HepG2 (cell line): Measurements from ENCODE around the gene STIP1. TPM values are rescaled to one million over a fixed set of nuclear protein-coding genes. Genes with fewer than 3 reads are reported as not detected.
A peak's percentile ranks its signal among the peaks of the same experiment; 100 is the strongest.

Experiments used
- EED ChIP-seq: sonication (generic); formaldehyde crosslinking; IDR thresholded peaks from 2 replicates; pipeline ENCODE4 v1.5.0; 2020; ENCODE audit warnings: mild to moderate bottlenecking, missing genetic modification reagents
- GATA4 ChIP-seq: sonication (generic); IDR thresholded peaks from 2 replicates; pipeline ENCODE4 v1.6.1; 2016; ENCODE audit warnings: antibody characterized with exemption, low read depth, borderline replicate concordance
- KLF12 ChIP-seq: sonication (generic); formaldehyde crosslinking; IDR thresholded peaks from 2 replicates; pipeline ENCODE4 v1.4.0; 2020; ENCODE audit warnings: missing genetic modification reagents, borderline replicate concordance
- MEF2D ChIP-seq: sonication (generic); formaldehyde crosslinking; IDR thresholded peaks from 2 replicates; pipeline ENCODE4 v1.5.1; 2020; ENCODE audit warnings: mild to moderate bottlenecking, missing genetic modification reagents
- MTF2 ChIP-seq: sonication (generic); formaldehyde crosslinking; IDR thresholded peaks from 2 replicates; pipeline ENCODE4 v1.5.0; 2020; ENCODE audit warnings: missing genetic modification reagents, borderline replicate concordance
- NFKBIZ ChIP-seq: IDR thresholded peaks from 2 replicates; pipeline ENCODE4 v1.6.1; 2018; ENCODE audit warnings: missing genetic modification reagents, missing compliant biosample characterization
- NPAS2 ChIP-seq: sonication (generic); formaldehyde crosslinking; IDR thresholded peaks from 2 replicates; pipeline ENCODE4 v1.8.0; 2022; ENCODE audit warnings: mild to moderate bottlenecking, missing genetic modification reagents, borderline replicate concordance
- RBFOX2 ChIP-seq: fragments of 200-400 bp; formaldehyde crosslinking; IDR thresholded peaks from 2 replicates; pipeline ENCODE4 v1.6.1; 2017; ENCODE audit warnings: low read depth, mild to moderate bottlenecking, low read length
- SMYD3 ChIP-seq: sonication (generic); formaldehyde crosslinking; IDR thresholded peaks from 2 replicates; pipeline ENCODE4 v1.8.1; 2023; ENCODE audit warnings: mild to moderate bottlenecking, missing genetic modification reagents
- ZFP1 ChIP-seq: IDR thresholded peaks from 2 replicates; pipeline ENCODE4 v1.6.1; 2016
- ZFP62 ChIP-seq: sonication (generic); formaldehyde crosslinking; IDR thresholded peaks from 2 replicates; pipeline ENCODE4 v1.4.0; 2020; ENCODE audit warnings: missing genetic modification reagents
- ZNF143 ChIP-seq: sonication (generic); formaldehyde crosslinking; IDR thresholded peaks from 2 replicates; pipeline ENCODE4 v1.4.0; 2020; ENCODE audit warnings: missing genetic modification reagents
- ZNF282 ChIP-seq: fragments of 450-650 bp; IDR thresholded peaks from 2 replicates; pipeline ENCODE4 v1.6.1; 2018; ENCODE audit not compliant: partially characterized antibody
- ZNF550 ChIP-seq: sonication (generic); formaldehyde crosslinking; IDR thresholded peaks from 2 replicates; pipeline ENCODE4 v1.4.0; 2020; ENCODE audit warnings: mild to moderate bottlenecking, missing genetic modification reagents, borderline replicate concordance
- ZNF557 ChIP-seq: sonication (generic); formaldehyde crosslinking; IDR thresholded peaks from 2 replicates; pipeline ENCODE4 v1.4.0; 2020; ENCODE audit warnings: missing genetic modification reagents
- ZNF616 ChIP-seq: sonication (generic); formaldehyde crosslinking; IDR thresholded peaks from 2 replicates; pipeline ENCODE4 v1.5.0; 2020; ENCODE audit warnings: low read depth, mild to moderate bottlenecking, missing genetic modification reagents
- ZSCAN30 ChIP-seq: sonication (generic); formaldehyde crosslinking; IDR thresholded peaks from 2 replicates; pipeline ENCODE4 v1.5.0; 2020; ENCODE audit warnings: mild to moderate bottlenecking, missing genetic modification reagents
- ZSCAN31 ChIP-seq: sonication (generic); formaldehyde crosslinking; IDR thresholded peaks from 2 replicates; pipeline ENCODE4 v1.5.0; 2020; ENCODE audit warnings: low read depth, mild to moderate bottlenecking, missing genetic modification reagents
- polyA plus RNA-seq, 8 experiments: library from polyadenylated mRNA; depleted of rRNA in 3 of 8; stranded (reverse) in 7 of 8; unstranded in 1 of 8; fragments of >200 nt; fragmentation: Illumina TruSeq in 4 of 8; extraction: Trizol in 4 of 8; gene quantifications; 2 replicates each; pipeline versions ENCODE4 v1.2.1 to v1.2.3, GENCODE V29; 2011 to 2016; ENCODE audit warnings: low read depth in 4 of 8, missing spikeins in 1 of 8, mixed read lengths in 1 of 8; ENCODE audit not compliant: insufficient read depth in 1 of 8
- total RNA-seq, 5 experiments: library from RNA; depleted of rRNA; stranded (reverse); fragments of >200 nt; fragmentation: Illumina TruSeq; extraction: Trizol; gene quantifications; 2 replicates each; pipeline ENCODE4 v1.2.3, GENCODE V29; 2016; ENCODE audit warnings: low read depth in 1 of 5
- TF ChIP-seq, protein P1 (sequence below): sonication (generic); formaldehyde crosslinking; IDR thresholded peaks from 2 replicates; pipeline ENCODE4 v1.8.1; 2023; ENCODE audit warnings: mild to moderate bottlenecking, moderate library complexity, missing genetic modification reagents
- TF ChIP-seq, protein P2 (sequence below): conservative IDR thresholded peaks from 2 replicates; pipeline ENCODE4 v1.6.1; 2018; ENCODE audit warnings: missing genetic modification reagents
- TF ChIP-seq, protein P3 (sequence below): sonication (generic); formaldehyde crosslinking; IDR thresholded peaks from 2 replicates; pipeline ENCODE4 v1.4.0; 2020; ENCODE audit warnings: missing genetic modification reagents
- TF ChIP-seq, protein P4 (sequence below): sonication (generic); formaldehyde crosslinking; IDR thresholded peaks from 2 replicates; pipeline ENCODE4 v1.4.0; 2020; ENCODE audit warnings: missing genetic modification reagents
- TF ChIP-seq, protein P5 (sequence below): sonication (generic); formaldehyde crosslinking; IDR thresholded peaks from 2 replicates; pipeline ENCODE4 v1.5.1; 2020; ENCODE audit warnings: mild to moderate bottlenecking, missing genetic modification reagents

STIP1 gene
- total and polyA plus RNA-seq, 2 of the 13 experiments (the other 11 are each of a cell fraction or from before 2014, with no cell fraction given), result 81.1 to 217 TPM

DNA sequence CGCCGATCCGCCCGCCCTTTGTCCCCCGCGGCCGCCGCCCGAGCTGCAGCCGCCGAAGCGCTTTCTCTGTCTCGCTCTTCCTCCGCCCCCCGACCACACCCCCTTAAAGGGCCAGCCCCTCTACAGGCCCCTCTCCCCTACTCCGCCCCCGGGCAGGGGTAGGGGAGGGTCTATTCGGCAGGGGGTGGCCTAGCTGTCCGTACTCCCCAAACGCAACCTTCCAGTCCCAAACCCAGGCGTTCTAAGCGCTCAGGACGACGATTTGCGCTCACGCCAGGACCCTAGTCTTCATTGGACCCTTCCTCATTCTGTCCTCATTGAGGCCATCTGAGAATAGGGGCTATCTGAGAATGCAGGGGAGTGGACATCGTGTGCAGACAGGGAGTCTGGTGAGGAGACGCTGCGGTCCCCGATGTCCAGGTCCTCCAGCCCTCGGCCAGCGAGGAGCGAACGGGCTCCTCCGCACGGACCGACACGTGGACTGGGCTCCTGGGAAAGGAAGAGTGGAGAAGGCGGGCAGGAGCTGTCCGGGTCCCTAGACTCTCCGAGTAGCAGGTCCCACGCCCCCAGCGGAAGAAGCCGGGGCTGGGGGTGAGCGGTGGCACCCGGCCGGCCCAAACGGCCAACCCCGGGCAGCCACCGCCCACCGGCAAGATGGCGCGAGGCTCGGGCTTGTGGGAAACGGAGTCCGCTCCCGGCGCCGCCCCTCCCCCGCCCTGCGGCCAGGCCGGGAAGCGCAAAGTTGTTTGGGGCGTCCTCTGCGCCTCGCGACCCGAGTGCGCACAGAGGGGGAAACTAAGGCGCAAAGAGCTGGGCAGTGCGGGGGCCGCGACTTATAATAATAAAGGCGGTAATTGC is 61.1 kb downstream of the STIP1 start, which contains the start of gene PPP1R14B (continued):
- TF ChIP-seq, protein P1, sequence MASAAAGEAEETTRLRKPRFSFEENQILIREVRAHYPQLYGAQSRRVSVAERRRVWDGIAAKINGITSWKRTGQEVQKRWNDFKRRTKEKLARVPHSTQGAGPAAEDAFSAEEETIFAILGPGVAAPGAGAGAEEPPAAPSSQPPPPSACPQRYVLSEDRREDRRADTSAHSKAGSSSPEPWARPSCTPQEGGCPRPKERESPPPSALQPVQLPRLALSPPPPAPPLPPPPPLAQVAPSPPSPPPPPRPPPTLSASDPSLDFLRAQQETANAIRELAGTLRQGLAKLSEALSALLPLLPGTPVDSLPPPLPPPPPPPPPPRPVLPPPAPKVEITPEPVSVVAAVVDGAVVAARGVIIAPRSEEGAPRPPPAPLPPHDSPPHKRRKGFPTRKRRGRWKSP (CRISPR knock-in tag), result peak; percentile 95
- TF ChIP-seq ZSCAN31 (CRISPR knock-in tag) (peak; percentile 86; the same call in 1 of the 2 replicates), MTF2 (CRISPR knock-in tag) (no peak), ZNF143 (peak; percentile 93), ZSCAN30 (no peak), GATA4 (no peak), ZNF557 (CRISPR knock-in tag) (no peak), EED (CRISPR knock-in tag) (no peak), ZNF550 (CRISPR knock-in tag) (0 out of 2 replicates have a peak, but pooled peaks have one; percentile 13), MEF2D (CRISPR knock-in tag) (no peak), RBFOX2 (peak; percentile 88), ZFP1 (CRISPR knock-in tag) (no peak), ZNF616 (CRISPR knock-in tag) (peak; percentile 39; the same call in 1 of the 2 replicates), ZNF282 (no peak), NPAS2 (CRISPR knock-in tag) (no peak), ZFP62 (no peak), NFKBIZ (CRISPR knock-in tag) (no peak), SMYD3 (CRISPR knock-in tag) (no peak), KLF12 (no peak; the same call in 1 of the 2 replicates)
- TF ChIP-seq, protein P2, sequence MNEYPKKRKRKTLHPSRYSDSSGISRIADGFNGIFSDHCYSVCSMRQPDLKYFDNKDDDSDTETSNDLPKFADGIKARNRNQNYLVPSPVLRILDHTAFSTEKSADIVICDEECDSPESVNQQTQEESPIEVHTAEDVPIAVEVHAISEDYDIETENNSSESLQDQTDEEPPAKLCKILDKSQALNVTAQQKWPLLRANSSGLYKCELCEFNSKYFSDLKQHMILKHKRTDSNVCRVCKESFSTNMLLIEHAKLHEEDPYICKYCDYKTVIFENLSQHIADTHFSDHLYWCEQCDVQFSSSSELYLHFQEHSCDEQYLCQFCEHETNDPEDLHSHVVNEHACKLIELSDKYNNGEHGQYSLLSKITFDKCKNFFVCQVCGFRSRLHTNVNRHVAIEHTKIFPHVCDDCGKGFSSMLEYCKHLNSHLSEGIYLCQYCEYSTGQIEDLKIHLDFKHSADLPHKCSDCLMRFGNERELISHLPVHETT (CRISPR knock-in tag), result peak; percentile 73
- TF ChIP-seq, protein P3, sequence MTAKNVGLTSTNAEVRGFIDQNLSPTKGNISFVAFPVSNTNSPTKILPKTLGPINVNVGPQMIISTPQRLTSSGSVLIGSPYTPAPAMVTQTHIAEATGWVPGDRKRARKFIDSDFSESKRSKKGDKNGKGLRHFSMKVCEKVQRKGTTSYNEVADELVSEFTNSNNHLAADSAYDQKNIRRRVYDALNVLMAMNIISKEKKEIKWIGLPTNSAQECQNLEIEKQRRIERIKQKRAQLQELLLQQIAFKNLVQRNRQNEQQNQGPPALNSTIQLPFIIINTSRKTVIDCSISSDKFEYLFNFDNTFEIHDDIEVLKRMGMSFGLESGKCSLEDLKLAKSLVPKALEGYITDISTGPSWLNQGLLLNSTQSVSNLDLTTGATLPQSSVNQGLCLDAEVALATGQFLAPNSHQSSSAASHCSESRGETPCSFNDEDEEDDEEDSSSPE (CRISPR knock-in tag), result no peak; the same call in 1 of the 2 replicates
- TF ChIP-seq, protein P4, sequence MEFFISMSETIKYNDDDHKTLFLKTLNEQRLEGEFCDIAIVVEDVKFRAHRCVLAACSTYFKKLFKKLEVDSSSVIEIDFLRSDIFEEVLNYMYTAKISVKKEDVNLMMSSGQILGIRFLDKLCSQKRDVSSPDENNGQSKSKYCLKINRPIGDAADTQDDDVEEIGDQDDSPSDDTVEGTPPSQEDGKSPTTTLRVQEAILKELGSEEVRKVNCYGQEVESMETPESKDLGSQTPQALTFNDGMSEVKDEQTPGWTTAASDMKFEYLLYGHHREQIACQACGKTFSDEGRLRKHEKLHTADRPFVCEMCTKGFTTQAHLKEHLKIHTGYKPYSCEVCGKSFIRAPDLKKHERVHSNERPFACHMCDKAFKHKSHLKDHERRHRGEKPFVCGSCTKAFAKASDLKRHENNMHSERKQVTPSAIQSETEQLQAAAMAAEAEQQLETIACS (CRISPR knock-in tag), result no peak
- TF ChIP-seq, protein P5, sequence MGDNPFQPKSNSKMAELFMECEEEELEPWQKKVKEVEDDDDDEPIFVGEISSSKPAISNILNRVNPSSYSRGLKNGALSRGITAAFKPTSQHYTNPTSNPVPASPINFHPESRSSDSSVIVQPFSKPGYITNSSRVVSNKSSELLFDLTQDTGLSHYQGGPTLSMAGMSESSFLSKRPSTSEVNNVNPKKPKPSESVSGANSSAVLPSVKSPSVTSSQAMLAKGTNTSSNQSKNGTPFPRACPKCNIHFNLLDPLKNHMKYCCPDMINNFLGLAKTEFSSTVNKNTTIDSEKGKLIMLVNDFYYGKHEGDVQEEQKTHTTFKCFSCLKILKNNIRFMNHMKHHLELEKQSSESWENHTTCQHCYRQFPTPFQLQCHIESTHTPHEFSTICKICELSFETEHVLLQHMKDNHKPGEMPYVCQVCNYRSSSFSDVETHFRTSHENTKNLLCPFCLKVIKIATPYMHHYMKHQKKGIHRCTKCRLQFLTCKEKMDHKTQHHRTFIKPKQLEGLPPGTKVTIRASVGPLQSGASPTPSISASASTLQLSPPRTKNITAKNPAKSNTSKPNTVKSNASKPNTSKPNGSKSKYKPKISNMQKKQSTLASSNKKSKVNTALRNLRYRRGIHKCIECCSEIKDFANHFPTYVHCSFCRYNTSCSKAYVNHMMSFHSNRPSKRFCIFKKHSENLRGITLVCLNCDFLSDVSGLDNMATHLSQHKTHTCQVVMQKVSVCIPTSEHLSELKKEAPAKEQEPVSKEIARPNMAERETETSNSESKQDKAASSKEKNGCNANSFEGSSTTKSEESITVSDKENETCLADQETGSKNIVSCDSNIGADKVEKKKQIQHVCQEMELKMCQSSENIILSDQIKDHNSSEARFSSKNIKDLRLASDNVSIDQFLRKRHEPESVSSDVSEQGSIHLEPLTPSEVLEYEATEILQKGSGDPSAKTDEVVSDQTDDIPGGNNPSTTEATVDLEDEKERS (CRISPR knock-in tag), result peak; percentile 43
